NCI-H2196 treated with DMSO at 0.1 percent for 48 hours (cell line): Measurements from ENCODE around the gene UBE2C.
A peak's percentile ranks its signal among the peaks of the same experiment; 100 is the strongest.

Experiments
- DNase-seq: peaks from one replicate; lab custom pipeline; 2025; ENCODE audit not compliant: unreplicated experiment; lab: John Stamatoyannopoulos, UW

The UBE2C gene

GRCh38 chr20:45832619-45833018 lies 20.2 kb downstream of the UBE2C start:
- DNase-seq, result no peak

- DNase-seq, result peak; percentile 35
Measured at GRCh38 chr20:45833030-45833882, 20.8 kb downstream of the UBE2C start, which contains the start of gene SNX21. SNX21 (plus strand) TSS chr20:45833799; CDS start chr20:45833920, 121 bp downstream.

- peak; percentile 37 for DNase-seq
Measured at GRCh38 chr20:45833883-45834796, 21.7 kb downstream of the UBE2C start.

DNA sequence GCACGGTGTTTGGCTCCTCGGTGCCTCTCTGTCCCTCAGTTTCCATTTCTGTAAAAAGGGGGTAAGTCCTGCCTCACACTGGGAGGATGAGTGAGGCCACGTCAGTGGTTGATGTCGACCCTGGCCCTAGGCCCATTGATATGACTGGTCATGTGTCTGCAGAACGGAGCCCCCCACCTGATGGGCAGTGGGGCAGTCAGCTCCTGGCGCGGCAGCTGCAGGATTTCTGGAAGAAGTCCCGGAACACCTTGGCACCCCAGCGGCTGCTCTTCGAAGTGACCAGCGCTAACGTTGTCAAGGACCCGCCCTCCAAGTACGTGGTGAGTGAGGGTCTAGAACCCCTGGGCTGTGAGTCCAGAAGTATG lies 22.3 kb downstream of the UBE2C start:
- no peak for DNase-seq

DNA sequence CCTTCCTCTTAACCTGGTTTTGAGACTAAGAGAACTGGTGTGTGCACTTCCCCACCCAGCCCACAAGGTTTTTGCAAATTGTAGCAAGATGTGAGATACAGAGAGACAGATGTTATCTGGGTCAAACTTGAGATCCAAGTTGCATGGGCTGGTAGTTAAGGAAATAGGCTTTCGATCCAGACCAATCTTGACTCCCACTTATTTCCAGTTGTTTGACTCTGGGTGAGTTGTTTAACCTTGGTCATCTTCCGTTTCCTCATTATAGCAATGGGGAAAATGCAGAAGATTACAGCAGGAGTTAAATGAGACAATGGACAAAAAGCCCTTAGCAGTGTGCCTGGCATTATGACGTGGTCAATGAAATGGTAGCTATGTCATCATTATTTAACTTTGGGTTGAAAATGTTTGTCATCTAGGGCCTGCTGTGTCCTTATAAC lies 22.9 kb downstream of the UBE2C start:
- DNase-seq, result no peak

DNA sequence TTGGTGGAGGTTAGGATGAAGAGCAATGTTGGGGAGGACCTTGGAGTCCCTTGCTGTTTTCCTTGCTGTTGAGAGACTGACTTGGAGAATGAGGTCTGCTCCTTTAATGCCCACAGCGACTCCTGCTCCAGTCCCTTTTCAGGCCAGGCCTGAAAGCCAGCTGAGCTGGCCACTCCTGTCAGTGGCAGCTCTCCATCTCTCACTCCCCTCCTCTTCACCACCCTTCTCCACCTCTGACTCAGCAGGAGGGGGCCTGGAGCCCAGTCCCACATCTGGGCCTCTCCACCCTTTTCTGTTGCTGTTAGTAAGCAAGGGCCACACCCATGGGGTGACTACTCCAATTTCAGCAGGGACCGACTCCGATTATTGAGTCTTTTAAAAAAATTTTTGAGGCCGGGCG lies 23.4 kb downstream of the UBE2C start:
- no peak for DNase-seq

DNA sequence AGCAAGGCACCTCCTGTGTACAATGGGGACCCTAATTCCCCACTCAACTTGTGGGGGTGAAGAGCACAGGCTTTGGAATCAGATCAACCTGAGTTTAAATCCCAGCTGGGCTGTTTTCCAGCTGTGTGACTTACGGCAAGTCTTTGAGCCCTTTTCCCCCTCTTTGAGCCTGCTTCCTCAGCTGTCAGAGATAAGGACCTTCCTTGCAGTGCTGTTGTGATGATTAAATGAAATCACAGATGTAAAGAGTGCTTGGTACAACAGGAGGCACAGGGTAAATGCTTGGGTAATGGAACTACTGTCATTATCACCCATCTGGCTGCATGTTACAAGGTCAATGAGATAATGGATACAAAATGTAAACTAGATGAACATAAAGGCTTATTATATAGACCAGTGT lies 24.4 kb downstream of the UBE2C start:
- DNase-seq, result no peak

GRCh38 chr20:45840700-45841198 lies 28.3 kb downstream of the UBE2C start:
- DNase-seq, result no peak

DNA sequence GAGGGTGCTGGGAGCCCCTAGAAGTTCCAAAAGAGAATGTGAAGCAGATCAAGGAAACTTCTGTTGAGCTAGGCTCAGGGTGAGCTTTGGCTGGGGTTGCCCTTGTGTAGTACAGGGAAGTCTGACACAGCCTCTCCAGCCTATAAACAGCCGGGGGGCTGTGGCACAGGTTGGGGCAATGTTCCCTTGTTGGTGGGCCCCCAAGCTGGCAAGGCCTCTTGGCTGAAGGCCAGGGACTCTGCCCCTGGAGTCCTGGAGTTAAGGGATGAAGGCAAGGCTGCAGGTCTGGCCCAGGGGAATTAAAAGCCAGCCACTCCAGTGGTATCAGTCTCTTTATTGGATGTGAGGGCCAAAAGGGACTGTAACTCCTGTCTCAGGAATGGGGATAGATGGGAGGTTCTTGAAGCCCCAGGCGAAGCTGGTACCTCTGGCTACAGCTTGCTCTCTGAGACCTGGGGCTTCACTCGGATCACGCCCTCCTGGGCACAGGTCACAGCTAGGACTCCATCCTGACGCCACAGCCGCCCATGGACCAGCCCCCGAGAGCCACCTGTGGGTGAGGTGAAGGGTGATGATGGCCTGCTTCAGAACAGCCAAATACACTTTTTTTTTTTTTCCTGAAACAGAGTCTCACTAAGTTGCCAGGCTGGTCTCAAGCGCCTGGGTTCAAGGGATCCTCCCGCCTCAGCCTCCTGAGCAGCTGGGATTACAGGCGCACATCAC lies 29.1 kb downstream of the UBE2C start:
- no peak for DNase-seq

- no peak for DNase-seq
Measured at GRCh38 chr20:45842169-45842812, 29.8 kb downstream of the UBE2C start.

DNA sequence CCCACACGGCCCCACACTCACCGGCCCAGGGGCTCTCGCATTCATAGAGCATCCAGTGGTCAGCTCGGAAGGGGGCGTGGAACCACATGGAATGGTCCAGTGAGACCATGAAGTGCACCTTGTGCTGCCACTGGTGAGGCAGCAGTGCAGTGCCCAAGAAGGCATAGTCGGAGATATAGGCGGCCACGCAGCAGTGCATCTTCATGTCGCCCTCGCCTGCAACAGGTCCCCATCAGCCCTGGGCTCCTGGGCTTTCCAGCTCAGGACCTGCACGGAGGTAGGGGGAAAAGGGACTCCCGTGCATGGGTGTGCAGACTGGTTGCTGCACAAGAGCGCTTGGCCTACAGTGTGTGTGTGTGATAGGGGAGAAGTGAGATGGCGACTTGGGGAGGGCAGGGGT lies 31.1 kb downstream of the UBE2C start:
- no peak for DNase-seq

DNA sequence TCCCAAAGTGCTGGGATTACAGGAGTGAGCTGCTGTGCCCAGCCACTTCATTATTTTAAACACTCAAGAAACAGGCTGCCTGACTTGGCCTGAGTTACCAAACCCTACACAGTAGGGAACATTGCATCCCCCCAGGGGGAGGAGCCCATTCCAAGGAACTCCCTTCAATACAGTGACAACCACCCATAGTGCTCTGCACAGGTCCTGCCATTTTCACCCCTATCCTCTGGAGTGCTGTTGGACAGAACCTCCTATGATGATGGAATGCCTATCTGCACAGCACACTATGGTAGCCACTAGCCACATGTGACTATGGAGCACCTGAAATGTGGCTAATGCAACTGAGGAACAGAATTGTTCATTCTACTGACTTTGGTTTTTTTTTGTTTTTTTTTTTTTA lies 33.0 kb downstream of the UBE2C start:
- no peak for DNase-seq

- DNase-seq, result no peak
Measured at GRCh38 chr20:45848421-45848820, 36.0 kb downstream of the UBE2C start.

DNA sequence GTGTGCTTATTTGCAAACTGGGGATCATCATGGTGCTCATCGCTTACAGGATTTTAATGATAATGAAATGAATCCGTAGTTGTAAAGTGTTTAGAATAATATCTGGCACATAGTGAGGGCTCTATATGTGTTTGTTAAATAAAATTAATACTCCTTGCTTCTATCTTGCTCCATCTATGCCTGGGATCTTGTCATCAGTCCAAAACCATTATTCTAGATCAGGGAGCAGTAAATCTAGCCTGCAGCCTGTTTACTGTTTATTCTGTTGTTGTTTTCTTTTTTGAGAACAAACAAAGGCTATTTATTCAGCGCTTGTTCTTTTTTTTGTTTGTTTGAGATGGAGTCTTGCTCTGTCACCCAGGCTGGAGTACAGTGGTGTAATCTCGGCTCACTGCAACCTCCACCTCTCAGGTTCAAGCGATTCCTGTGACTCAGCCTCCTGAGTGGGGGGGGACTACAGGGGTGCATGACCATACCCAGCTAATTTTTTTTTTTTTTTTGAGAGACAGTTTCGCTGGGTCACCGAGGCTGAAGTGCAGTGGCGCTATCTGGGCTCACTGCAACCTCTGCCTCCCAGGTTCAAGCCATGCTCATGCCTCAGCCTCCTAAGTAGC lies 36.6 kb downstream of the UBE2C start:
- DNase-seq, result no peak

- no peak for DNase-seq
Measured at GRCh38 chr20:45850238-45850637, 37.8 kb downstream of the UBE2C start.

GRCh38 chr20:45850926-45851325 lies 38.5 kb downstream of the UBE2C start:
- no peak for DNase-seq

- DNase-seq, result no peak
Measured at GRCh38 chr20:45851501-45851900, 39.1 kb downstream of the UBE2C start.

- DNase-seq, result no peak
Measured at GRCh38 chr20:45852326-45852725, 39.9 kb downstream of the UBE2C start.

DNA sequence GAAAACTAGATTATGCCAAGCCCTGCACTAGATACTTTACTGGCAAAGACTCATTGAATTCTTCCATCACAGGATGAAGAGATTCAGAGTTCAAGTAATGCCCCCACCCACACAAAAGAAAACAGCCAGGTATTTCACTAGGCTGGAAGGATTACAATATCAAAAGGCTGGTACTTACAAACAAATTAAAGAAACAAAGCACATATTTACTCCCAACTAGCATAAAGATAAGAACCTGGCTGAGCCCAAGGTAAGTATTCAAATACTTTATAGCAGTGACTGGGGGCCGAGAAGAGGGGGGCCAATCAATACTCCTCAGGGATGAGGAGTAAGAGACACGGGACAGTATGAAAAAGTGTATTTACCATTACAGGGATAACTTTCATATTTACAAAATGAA lies 41.0 kb downstream of the UBE2C start:
- no peak for DNase-seq
